Activated CD8-positive, alpha-beta memory T cell treated with anti-CD3 and anti-CD28 coated beads, Interleukin-2, amount 50 U/mL, for 48 hours (primary cell): Measurements from ENCODE around the gene HNRNPM.

Experiments used
- DNase-seq: peaks from one replicate; pipeline ENCODE4 v3.0.0-alpha.2; 2020

HNRNPM gene

DNA sequence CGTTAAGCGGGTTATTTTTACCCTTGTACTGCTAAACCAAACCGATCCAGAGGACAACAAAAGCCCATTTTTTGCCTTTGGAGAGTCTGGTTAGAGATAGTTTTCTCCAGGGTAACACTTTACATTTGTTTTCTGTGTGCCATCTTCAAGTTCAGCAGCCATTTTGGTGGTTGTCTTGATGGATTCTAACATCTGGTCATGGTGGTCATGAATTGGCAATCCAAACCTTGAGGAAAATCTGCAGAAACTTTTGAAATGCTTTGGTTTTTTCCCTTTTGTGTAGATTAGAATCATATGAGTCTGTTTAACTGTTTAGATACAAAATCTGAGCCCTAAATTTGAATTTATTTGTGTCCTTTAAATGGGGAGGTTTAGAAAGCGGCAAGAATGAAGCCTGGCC lies 16.6 kb downstream of the HNRNPM start:
- DNase-seq = no peak

DNA sequence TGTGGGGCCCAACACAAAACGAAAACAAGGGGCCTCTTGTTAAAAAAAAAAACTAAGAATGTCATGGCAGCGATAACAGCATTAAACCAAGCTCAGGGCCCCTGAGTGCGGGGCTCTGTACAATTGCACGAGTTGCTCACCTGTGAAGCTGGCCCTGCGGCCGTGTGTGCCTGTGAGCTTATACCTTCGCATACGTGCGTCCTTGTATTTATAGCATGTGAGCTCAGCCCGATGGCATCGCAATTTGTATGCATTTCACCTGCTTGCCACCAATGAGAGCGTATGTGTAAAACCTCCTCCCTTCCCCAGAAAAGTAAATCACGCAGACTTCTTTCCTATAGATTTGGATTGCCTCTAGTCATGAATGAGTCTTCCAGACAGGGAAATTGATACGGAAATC lies 17.1 kb downstream of the HNRNPM start:
- DNase-seq = no peak

DNA sequence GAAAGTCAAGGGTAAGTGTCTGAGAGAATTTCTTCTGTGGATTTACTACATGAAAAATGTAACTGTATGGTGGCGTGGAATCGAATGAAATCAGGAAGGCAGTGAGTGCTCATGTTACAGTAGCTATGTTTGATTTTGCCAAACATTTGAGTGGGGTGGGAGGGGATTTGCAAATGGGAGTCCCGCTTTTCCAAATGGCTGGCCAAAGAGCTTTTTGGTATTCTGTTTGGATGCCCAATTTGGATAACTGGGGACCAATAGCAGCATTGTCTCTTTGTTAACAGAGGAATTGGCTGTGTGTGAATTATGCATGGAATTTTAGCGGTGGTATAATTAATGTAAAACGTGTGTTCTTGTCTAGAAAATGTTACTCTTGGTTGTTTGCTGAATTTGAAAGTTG lies 17.8 kb downstream of the HNRNPM start:
- no peak for DNase-seq

DNA sequence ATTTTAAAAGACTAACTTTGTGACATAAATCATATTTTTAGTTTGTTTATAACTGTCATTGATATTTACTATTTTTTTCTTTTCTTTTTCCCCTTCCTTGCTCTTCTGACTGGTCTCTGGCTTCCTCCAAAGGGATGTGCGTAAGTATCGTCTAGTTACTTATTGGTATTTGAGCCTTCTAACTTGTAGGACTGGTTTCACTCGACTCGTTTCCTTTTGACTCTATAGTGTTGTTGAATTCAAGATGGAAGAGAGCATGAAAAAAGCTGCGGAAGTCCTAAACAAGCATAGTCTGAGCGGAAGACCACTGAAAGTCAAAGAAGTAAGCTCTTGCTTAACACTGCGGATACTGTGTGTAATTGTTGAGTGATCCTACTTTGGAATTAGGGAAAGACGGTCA lies 18.6 kb downstream of the HNRNPM start:
- DNase-seq = no peak

DNA sequence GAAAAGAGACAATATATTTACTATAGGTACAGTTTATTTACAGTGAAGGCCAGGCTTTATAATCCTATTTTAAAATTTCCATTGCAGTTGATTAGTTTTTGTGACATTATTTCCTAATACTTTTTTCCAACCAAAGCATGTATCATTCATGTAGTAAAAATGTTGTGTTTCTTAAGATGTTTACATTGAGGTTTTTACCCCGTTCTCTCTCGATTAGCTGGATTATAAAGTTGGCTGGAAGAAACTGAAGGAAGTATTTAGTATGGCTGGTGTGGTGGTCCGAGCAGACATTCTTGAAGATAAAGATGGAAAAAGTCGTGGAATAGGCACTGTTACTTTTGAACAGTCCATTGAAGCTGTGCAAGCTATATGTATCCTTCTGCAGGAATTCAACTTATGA lies 21.2 kb downstream of the HNRNPM start:
- no peak for DNase-seq

DNA sequence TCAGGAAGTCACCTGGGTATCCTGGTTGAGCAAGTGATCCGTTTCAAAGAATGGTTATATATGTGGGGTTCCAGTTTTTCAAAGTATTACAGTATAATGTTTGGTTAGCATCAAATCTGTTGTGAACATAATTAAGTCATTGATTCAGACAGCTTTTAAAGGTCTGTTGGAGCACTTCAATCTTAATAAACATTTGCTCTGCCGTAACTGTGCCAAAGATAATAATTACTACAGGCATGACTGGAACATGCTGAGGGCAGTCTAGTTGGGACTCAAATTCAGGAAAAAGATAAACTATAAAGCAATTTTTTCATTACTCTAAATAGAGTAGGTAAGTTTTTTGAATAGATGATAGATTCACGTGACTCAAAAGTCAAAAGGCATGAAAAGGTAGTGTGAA lies 23.3 kb downstream of the HNRNPM start:
- DNase-seq = no peak

DNA sequence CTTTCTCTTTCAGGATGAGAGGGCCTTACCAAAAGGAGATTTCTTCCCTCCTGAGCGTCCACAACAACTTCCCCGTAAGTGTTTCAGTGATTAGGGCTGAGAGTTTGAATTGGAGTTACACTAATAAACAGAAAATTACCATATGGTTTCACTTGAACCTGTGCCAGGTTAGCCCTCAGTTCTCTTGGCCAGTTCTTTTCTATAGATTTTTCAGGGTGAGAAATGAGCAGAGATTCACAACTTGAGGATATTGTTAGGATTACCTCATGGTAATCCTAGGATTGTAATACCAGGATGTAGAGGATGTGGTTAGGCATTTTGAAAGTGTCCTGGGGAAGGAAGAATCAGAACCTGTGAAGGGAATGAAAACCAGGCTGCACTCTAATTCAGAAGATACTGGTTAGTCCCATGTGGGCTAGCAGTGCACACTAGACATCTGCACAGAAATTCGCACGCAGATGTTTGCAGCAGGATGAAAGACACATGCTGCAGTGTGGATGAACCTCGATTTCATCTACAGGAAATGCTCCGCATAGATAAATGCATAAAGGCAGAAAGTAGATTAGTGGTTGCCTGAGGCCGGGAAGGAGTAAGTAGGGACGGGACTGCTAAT lies 24.1 kb downstream of the HNRNPM start:
- no peak for DNase-seq

DNA sequence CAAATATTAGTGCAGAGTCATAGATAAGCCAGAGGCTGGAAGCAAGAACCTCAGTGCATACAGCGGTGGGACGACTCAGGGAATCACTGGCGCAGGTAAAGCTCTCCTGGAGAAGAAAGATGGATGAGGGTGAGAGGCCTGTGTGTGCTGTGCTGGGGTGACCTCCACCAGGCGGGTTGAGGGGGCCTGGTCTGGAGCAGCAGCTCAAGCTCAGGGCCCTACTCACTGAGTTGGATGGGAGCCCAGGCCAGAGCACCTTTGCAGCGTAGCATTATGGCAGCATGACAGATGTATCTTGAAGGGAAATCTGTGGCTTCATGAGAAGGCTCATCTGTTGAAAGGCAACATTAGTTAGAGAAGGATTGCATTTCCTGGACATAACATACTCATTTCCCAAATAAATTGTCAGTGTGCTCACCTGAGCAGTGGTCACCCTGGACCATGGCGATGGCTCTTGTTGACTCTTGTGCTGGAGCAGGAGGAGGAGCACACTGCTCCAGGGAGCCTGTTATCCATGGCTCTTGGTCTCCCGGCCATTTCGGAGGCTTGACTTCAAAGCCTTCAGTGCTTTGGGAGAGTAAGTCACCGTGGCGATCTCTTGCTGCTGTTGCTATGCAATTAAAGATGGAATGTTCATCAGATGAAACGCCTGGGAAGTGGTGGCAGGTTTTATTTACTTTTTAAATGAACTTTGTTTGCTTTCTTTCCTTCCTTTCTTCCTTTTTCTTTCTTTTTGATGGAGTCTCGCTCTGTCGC lies 25.0 kb downstream of the HNRNPM start:
- DNase-seq = no peak

DNA sequence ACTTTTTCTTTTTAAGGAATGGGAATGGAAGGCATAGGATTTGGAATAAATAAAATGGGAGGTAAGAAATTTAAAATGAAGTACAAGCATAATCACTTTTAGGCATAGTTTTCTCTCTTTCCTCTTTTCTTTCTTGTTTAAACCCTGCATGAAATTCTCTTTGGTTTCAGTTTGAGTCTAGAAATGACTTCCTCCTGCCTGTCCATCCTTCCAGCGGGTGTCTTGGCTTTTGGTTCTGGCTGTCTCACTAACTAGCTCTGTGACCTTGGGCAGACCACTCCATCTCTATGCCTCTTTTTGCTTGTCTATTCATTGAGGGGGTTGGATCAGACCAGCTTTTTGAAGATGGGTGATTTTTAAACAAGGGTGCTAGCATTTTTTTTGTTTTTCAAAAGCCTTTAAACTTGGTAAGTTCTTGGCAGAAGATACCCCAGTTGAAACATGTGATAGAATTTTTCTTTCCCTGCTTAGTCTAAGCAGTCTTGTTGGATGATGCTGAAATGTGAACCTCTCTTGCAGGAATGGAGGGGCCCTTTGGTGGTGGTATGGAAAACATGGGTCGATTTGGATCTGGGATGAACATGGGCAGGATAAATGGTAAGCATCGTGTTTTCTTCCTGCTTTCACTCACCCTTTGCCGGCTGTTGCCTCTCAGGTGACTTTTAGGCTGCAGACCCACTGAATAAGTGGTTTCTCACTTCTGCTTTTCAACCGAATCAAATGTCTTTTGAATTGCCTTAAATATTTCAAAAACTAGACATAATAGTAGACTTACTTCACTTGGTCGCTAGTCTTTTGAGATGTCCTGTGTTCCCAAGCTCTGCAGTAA lies 29.1 kb downstream of the HNRNPM start:
- no peak for DNase-seq

DNA sequence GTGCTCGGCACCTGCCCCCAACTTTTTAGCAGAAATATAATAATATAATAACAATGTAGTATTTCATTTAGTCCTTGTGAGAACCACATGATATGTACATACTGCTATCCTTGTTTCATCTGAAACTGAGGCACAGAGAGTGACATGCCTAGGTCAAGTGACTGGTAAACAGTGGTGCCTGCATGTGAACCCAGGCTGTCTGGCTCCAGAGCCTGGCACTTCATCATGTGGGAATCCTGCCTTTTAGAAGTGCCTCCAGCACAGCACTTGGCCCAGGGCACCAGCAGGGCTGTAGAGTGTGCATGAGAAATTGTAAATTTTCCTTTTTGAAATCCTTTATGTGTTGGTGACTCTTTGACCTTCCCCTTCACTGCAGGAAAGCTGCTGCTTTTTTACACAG lies 30.2 kb downstream of the HNRNPM start:
- DNase-seq = no peak

DNA sequence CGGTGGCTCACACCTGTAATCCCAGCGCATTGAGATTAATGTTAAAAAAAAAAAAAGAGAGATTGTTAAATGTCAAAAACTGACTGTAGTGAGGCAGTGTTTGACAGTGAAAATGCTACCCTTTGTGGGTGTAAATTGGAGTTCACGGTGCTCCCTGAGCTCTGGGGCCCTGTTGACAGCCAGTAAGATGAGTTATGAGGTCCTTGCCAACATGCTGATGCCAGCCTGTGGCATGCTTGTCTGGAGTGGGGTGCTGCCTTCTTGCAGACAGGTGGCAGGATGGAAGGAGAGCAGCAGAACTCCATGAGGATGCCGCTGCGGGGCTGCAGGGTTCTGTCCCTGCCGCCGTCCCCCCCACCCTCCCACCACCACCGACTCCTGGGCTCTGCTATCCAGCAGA lies 31.7 kb downstream of the HNRNPM start:
- DNase-seq = no peak

DNA sequence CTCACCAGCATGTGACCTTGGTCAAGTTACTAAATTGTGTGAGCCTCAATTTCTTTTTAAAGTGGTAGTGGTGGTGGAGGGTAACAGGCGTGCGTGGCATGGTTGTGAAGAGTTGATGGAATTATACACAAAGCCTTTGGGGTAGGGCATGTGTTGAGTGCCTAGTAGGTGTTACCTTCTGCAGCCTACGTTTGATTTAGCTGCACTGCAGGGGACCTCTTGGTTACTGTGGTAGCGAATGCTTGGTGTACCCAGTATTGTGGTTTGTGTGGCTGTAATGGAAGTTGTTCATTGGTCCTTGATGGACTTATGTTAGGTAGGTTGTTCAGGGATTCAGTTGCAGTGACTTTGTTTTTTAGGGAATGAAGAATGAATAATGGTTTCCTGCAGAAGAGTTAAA lies 33.1 kb downstream of the HNRNPM start:
- DNase-seq = no peak

DNA sequence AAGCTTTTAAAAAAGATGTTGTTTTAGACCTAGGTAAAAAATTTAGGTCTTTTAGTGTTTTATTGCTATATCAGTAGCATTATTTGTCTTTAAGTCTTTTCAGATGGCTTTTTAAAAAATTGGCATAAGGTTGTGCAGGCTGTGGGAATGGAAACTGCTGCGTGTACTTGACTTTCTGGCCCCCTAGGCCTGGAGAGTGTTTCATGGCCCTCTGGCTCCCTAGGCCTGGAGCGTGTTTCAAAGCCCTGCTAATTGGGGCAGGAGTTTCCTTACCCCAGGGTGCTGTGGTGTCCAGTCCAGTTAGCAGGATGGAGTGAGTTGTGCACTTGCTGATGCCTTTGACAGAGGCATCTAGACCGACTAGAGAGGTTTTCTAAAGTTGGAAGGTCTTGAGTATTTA lies 33.8 kb downstream of the HNRNPM start:
- DNase-seq = no peak

DNA sequence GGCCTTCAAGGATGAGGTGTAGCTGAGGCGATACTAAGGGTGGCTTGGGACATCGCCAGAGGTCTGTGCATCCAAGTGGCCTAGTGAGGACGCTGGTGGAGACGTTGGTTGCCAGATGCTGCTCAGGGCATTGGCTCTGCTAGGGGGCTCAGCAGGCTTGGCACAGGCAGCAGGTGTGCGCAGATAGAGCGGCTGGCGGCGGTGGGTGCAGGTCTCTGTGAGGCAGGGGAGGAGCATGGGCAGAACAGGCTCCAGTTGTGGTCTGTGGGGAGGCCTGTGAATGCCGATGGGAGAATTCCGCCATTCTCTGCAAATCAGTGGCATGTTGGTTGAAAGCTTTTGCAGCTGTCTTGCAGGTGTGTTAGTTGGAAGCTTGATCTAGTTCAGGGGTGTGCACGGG lies 36.4 kb downstream of the HNRNPM start:
- no peak for DNase-seq

DNA sequence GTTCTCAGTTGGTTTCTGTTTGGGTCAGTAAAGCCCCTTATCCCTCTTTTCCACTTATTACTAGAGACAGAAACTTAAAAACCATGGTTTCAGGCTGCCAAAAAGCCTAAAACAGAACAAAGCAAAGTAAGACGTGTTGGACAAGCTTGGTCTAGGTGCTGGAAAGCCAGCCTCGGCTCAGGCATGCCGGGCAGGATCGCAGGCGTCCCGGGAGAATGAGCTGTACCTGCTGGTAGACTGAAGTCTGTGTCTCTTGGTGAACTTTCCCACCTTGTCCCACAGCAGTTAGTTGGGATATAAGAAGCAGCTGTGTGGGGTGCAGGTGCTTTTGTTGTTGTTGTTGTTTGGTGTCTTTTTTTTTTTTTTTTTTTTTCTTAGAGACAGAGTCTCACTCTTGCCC lies 36.8 kb downstream of the HNRNPM start:
- no peak for DNase-seq

DNA sequence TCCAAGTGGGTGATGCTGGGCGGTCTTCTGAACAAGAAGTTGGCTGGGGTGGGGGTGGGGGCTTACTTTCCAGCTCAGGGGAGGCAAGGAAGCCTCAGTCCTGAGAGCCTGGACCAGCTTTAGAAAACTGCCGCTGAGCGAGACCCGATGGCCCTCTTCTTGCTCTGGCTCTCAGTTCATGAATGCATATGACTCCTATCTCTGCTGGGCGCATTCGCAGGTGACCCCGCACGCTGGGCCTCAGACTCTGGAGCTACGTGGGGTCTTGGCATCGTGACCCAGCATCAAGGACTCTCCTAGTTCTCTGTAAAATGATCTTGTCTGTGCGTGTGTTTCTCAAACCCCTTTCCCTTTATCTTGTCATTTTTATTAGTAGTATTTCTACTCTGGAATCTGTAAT lies 37.9 kb downstream of the HNRNPM start:
- DNase-seq = no peak

DNA sequence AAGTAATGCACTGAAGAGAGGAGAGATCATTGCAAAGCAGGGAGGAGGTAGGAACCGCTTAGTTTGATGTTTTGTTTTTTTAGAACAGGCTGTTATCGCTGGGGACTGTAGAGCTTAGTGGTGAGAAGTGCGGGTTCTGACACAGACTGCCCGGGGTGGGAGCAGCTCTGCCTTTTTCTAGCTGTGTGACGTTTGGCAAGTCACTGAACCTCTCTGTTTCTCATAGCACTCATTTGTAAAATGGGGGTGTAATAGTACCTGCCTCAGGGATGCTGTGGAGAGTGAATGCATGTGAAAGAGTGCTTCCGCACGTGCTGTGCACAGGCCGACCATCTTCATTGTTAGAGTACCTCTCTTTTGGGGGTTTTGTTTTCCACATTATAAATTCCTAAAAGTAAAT lies 38.4 kb downstream of the HNRNPM start:
- DNase-seq = no peak

DNA sequence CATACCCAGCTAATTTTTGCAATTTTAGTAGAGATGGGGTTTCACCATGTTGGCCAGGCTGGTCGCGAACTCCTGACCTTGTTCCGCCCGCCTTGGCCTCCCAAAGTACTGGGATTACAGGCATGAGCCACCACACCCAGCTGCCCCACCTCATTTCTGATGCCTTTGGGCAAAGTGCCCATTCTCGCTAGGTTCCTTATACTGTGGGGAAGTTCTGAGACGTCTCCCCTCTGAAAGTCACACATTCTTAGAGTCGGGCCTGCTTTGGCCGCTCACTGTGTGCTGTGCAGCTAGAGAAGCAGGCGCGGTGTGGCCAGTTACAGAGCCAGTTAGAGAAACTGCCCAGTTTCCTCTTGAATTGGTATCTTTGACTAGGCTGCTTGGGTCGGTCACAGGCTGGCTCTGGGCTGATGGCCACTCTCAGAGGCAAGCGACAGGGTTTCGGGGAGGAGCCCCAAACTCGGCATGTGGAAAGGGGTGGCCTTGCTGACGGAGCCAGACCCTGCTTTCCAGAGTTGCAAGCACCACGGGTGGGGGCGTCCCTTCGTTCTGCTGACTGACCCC lies 39.6 kb downstream of the HNRNPM start:
- no peak for DNase-seq

DNA sequence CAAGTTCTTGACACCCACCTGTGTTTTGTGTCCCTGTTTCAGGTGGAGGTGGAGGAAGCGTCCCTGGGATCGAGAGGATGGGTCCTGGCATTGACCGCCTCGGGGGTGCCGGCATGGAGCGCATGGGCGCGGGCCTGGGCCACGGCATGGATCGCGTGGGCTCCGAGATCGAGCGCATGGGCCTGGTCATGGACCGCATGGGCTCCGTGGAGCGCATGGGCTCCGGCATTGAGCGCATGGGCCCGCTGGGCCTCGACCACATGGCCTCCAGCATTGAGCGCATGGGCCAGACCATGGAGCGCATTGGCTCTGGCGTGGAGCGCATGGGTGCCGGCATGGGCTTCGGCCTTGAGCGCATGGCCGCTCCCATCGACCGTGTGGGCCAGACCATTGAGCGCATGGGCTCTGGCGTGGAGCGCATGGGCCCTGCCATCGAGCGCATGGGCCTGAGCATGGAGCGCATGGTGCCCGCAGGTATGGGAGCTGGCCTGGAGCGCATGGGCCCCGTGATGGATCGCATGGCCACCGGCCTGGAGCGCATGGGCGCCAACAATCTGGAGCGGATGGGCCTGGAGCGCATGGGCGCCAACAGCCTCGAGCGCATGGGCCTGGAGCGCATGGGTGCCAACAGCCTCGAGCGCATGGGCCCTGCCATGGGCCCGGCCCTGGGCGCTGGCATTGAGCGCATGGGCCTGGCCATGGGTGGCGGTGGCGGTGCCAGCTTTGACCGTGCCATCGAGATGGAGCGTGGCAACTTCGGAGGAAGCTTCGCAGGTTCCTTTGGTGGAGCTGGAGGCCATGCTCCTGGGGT lies 41.0 kb downstream of the HNRNPM start:
- DNase-seq = no peak

DNA sequence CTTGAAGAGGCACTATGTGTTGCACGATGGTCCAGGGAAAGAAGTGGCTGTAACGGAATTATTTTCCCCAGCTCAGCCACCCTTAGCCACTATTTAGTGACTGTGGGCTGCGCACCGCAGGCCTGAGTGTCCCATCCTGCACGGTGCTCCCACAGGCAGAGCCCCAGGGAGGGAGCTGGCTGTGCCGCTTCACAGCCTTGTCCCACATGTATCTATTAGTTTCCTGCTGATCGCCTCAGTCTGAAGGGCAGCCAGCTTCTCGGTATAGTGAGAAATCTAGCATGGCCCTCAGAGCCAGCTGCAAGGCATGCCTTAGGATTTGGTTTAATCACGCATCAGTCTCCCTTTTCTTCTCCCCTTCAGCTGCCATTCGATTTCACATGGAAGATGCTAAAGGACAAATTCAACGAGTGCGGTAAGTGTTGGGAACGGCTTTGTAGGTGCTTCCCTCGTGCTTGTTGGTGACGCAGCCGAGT lies 41.9 kb downstream of the HNRNPM start:
- no peak for DNase-seq

DNA sequence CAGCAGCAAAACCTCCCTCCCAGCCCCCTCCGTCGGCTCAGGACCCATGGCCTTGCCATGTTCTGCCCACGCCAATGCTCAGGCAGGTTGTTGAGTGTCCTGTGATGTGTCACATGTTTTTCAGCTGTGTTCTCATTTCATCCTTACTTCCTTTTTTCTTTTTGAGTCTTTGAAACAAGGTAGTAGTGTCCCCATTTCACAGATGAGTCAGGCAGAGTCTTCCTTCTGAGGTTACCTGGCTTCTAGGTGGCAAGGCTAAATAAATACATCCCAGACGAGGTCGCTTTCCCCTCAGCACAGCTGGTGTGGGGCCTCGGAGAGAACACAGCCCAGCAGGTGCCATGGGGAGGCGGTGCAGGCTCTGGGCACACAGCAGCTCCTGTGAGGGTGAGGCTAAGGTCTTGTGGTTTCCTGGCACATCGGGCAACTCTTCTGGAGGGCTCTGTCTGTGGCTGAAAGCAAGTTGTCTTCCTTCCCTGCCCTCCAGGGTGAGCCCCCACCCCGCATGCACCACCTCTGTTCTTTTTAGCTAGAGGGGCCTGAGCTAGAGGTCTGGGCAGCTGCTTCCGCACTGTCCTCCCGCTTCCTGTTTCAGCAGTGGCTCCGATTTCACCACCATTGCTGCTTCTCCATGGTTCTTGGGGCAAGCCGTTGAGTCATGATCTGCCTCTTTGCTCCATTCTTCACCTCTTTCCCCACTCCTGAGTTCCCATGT lies 42.5 kb downstream of the HNRNPM start:
- peak; percentile 74 for DNase-seq

DNA sequence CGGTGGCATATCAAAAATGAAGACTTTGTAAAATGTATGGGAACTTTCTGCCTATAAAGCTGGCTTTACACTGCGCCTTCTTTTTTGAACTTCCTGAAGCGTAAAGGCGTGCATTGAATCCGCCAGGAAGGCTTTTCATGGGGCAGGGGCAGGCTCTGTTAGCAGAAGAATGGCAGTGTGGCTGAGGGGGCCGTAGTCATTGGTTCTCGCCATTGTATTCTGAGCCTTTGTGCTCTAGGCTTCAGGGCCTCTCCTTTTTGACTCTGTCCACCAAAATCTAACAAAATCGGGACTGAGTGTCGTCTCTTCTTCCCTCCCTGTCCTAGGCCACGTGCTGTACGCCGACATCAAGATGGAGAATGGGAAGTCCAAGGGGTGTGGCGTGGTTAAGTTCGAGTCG lies 43.6 kb downstream of the HNRNPM start:
- no peak for DNase-seq
